RWPE2 (cell line): ENCODE data around the gene S1PR3.

Experiments
- ATAC-seq: fragments of 200-7000 bp; cut with Tn5 transposase; 3 replicates; pipeline ENCODE4 v1.9.1; 2021; ENCODE audit warnings: low read depth
- DNase-seq: peaks from one replicate; pipeline ENCODE4 v3.0.0-alpha.2; 2020; ENCODE audit warnings: low spot score
- H3K27ac ChIP-seq: fragments of 450-650 bp; 2 replicates; pipeline ENCODE4 v1.5.1; 2017; ENCODE audit warnings: mild to moderate bottlenecking; ENCODE audit not compliant: poor library complexity, severe bottlenecking
- H3K27me3 ChIP-seq: fragments of 250-450 bp; sonication (Bioruptor Pico); 2 replicates; pipeline ENCODE4 v1.5.1; 2021; ENCODE audit warnings: mild to moderate bottlenecking, moderate library complexity; ENCODE audit not compliant: insufficient read depth, poor library complexity, severe bottlenecking
- H3K36me3 ChIP-seq: fragments of 250-450 bp; sonication (Bioruptor Pico); 2 replicates; pipeline ENCODE4 v1.5.1; 2020; ENCODE audit warnings: low read depth, mild to moderate bottlenecking, moderate library complexity
- H3K4me1 ChIP-seq: fragments of 250-450 bp; sonication (Bioruptor Pico); 2 replicates; pipeline ENCODE4 v1.5.1; 2021; ENCODE audit warnings: mild to moderate bottlenecking, moderate library complexity; ENCODE audit not compliant: insufficient read depth, poor library complexity, severe bottlenecking
- H3K4me3 ChIP-seq: fragments of 250-450 bp; sonication (Bioruptor Pico); 2 replicates; pipeline ENCODE4 v1.5.1; 2021; ENCODE audit warnings: mild to moderate bottlenecking, moderate library complexity; ENCODE audit not compliant: severe bottlenecking
- H3K9me3 ChIP-seq: fragments of 250-450 bp; sonication (Bioruptor Pico); 2 replicates; pipeline ENCODE4 v1.5.1; 2021; ENCODE audit warnings: mild to moderate bottlenecking, moderate library complexity; ENCODE audit not compliant: severe bottlenecking
- TF ChIP-seq, protein P1 (sequence below): fragments of 450-650 bp; IDR thresholded peaks from one replicate; pipeline ENCODE4 v1.5.1; 2017; ENCODE audit warnings: mild to moderate bottlenecking, moderate library complexity; ENCODE audit not compliant: poor library complexity, severe bottlenecking

Gene S1PR3

DNA sequence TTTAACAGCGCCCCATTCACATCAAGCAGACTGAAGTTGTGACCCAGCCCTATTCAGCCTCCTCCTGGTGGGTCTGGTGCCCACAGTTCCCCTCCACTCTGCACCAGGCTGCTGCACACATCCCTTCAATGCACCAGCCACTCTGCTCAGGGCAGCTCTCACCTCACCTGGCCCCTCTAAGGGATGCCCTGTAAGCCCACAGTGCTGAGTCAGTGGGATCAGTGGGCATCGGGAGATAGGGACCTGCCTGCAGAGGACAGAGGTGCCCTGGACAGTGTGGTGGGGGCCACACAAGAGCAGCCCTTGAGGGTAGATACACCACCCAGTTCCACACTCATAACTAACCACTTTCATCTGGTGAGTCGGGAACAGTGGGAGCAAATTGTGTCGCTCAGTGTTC lies 38.3 kb upstream of the S1PR3 start:
- no peaks in the 10 kb centered on the region for H3K36me3 ChIP-seq
- H3K4me3 ChIP-seq = no peak overlapping the region
- peaks cover 11% of the 10 kb centered on the region for H3K4me1 ChIP-seq
- no peak for DNase-seq
- H3K27ac ChIP-seq = no peak overlapping the region
- ATAC-seq = no peak
- TF ChIP-seq, protein P1, sequence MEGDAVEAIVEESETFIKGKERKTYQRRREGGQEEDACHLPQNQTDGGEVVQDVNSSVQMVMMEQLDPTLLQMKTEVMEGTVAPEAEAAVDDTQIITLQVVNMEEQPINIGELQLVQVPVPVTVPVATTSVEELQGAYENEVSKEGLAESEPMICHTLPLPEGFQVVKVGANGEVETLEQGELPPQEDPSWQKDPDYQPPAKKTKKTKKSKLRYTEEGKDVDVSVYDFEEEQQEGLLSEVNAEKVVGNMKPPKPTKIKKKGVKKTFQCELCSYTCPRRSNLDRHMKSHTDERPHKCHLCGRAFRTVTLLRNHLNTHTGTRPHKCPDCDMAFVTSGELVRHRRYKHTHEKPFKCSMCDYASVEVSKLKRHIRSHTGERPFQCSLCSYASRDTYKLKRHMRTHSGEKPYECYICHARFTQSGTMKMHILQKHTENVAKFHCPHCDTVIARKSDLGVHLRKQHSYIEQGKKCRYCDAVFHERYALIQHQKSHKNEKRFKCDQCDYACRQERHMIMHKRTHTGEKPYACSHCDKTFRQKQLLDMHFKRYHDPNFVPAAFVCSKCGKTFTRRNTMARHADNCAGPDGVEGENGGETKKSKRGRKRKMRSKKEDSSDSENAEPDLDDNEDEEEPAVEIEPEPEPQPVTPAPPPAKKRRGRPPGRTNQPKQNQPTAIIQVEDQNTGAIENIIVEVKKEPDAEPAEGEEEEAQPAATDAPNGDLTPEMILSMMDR = no peak
- H3K9me3 ChIP-seq = no peaks in the 10 kb centered on the region
- H3K27me3 ChIP-seq = no peaks in the 10 kb centered on the region

GRCh38 chr9:88953381-88954029 lies 37.8 kb upstream of the S1PR3 start:
- DNase-seq = no peak
- no peak for ATAC-seq

DNA sequence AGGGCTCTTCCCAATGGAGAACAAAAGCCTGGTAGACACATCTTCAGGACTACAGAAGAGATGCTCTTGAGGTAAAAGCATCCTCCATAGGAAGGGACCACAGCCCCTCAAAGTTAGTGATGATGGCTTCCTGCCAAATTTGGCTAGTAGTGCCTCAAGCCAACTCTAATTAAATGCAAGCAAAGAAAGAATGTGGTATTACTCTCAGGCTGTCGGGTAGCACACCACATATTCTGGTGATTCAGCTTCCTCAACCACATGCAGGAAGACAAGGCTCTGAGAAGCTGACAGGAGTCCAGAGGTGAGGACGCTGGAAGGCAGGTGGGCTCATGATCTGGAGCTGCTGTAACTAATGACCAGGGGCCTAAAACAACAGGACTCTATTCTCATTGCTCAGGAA lies 37.2 kb upstream of the S1PR3 start:
- ATAC-seq = no peak
- Histone ChIP-seq H3K9me3 (no peaks in the 10 kb centered on the region), H3K4me1 (peaks cover 11% of the 10 kb centered on the region), H3K36me3 (no peaks in the 10 kb centered on the region), H3K4me3 (no peak overlapping the region), H3K27ac (no peak overlapping the region), H3K27me3 (no peaks in the 10 kb centered on the region)
- TF ChIP-seq, protein P1 = no peak
- no peak for DNase-seq

More at GRCh38 chr9:88953381-88954029, 37.8 kb upstream of the S1PR3 start:
- TF ChIP-seq, protein P1 = no peak
- Histone ChIP-seq H3K27me3 (no peaks in the 10 kb centered on the region), H3K36me3 (no peaks in the 10 kb centered on the region), H3K9me3 (no peaks in the 10 kb centered on the region), H3K4me3 (no peak overlapping the region), H3K4me1 (peaks cover 11% of the 10 kb centered on the region), H3K27ac (no peak overlapping the region)

DNA sequence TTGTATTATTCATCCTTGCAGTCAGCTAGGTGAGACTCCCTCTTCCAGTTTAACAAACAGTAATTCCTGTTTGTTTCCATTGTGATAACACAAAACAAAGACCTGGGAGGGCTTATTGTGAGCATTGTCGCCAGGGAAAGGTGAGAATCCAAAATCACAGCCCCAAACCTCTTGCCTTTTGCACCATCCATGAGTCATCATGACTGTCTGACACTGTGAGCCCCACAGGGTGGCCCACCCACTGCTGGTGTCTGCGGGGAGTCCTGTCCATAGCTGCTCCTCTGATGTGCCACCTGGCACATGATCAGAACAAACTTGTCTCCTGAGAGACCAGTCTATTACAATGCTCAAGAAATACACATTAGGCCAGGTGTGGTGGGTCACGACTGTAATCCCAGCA lies 33.7 kb upstream of the S1PR3 start:
- H3K27me3 ChIP-seq = no peaks in the 10 kb centered on the region
- DNase-seq = no peak
- ATAC-seq = no peak
- H3K27ac ChIP-seq = no peak overlapping the region
- TF ChIP-seq, protein P1 = no peak
- no peaks in the 10 kb centered on the region for H3K4me1 ChIP-seq
- H3K9me3 ChIP-seq = no peaks in the 10 kb centered on the region
- H3K4me3 ChIP-seq = no peak overlapping the region
- H3K36me3 ChIP-seq = no peaks in the 10 kb centered on the region

- H3K36me3 ChIP-seq = no peaks in the 10 kb centered on the region
- TF ChIP-seq, protein P1 = no peak
- H3K27me3 ChIP-seq = no peaks in the 10 kb centered on the region
- DNase-seq (no peak), ATAC-seq (no peak)
- no peaks in the 10 kb centered on the region for H3K9me3 ChIP-seq
- no peak overlapping the region for H3K4me3 ChIP-seq
- H3K27ac ChIP-seq = no peak overlapping the region
- no peaks in the 10 kb centered on the region for H3K4me1 ChIP-seq
These were observed 31.4 kb upstream of the S1PR3 start for GRCh38 chr9:88959727-88960469.
